C4-2B (cell line): ENCODE results near the gene CALD1.

Experiments
- H3K27ac ChIP-seq: fragments of 450-650 bp; 2 replicates; pipeline ENCODE4 v1.5.1; 2017
- CTCF ChIP-seq: fragments of 450-650 bp; conservative IDR thresholded peaks from 2 replicates; pipeline ENCODE4 v1.5.1; 2017; ENCODE audit warnings: mild to moderate bottlenecking
- ZFX ChIP-seq: fragments of 450-650 bp; IDR thresholded peaks from 2 replicates; pipeline ENCODE4 v1.6.1; 2017

Gene CALD1

GRCh38 chr7:134874407-134874806, 95.0 kb downstream of the CALD1 start:
- H3K27ac ChIP-seq: no peak overlapping the region
- TF ChIP-seq CTCF (no peak), ZFX (no peak)

GRCh38 chr7:134875867-134876266, 96.4 kb downstream of the CALD1 start:
- no peak for TF ChIP-seq CTCF
- no peak for TF ChIP-seq ZFX
- no peak overlapping the region for H3K27ac ChIP-seq

GRCh38 chr7:134878746-134879357, 99.4 kb downstream of the CALD1 start:
- H3K27ac ChIP-seq: no peak overlapping the region

GRCh38 chr7:134879815-134880475, 100.5 kb downstream of the CALD1 start:
- H3K27ac ChIP-seq: no peak overlapping the region
- no peak for TF ChIP-seq CTCF
- TF ChIP-seq ZFX: no peak

More at GRCh38 chr7:134878746-134879357, 99.4 kb downstream of the CALD1 start:
- TF ChIP-seq CTCF (peak; percentile 14; the same call in 1 of the 2 replicates), ZFX (no peak)

GRCh38 chr7:134882481-134882880, 103.0 kb downstream of the CALD1 start:
- no peak overlapping the region for H3K27ac ChIP-seq
- TF ChIP-seq ZFX (no peak), CTCF (no peak)

GRCh38 chr7:134885967-134886352, 106.5 kb downstream of the CALD1 start:
- no peak overlapping the region for H3K27ac ChIP-seq
- TF ChIP-seq ZFX: no peak
- no peak for TF ChIP-seq CTCF

GRCh38 chr7:134886353-134887057, 107.1 kb downstream of the CALD1 start:
- H3K27ac ChIP-seq: no peak overlapping the region
- TF ChIP-seq ZFX: no peak
- TF ChIP-seq CTCF: no peak
